NB4 (cell line): ENCODE results near the gene BIRC6.

ENCODE experiments used
- MYC ChIP-seq: IDR thresholded peaks from 2 replicates; pipeline ENCODE4 v1.6.1; 2011; ENCODE audit warnings: low read depth, low read length
- POLR2A ChIP-seq: IDR thresholded peaks from 2 replicates; pipeline ENCODE4 v1.6.1; 2011; ENCODE audit warnings: mild to moderate bottlenecking; ENCODE audit not compliant: insufficient read length; ENCODE audit errors: extremely low read depth
- TF ChIP-seq, protein P1 (sequence below): IDR thresholded peaks from one replicate; pipeline ENCODE4 v1.5.1; 2012; ENCODE audit warnings: low read depth, low read length
- TF ChIP-seq, protein P2 (sequence below): IDR thresholded peaks from 2 replicates; pipeline ENCODE4 v1.6.1; 2011; ENCODE audit warnings: low read depth, low read length

DNA sequence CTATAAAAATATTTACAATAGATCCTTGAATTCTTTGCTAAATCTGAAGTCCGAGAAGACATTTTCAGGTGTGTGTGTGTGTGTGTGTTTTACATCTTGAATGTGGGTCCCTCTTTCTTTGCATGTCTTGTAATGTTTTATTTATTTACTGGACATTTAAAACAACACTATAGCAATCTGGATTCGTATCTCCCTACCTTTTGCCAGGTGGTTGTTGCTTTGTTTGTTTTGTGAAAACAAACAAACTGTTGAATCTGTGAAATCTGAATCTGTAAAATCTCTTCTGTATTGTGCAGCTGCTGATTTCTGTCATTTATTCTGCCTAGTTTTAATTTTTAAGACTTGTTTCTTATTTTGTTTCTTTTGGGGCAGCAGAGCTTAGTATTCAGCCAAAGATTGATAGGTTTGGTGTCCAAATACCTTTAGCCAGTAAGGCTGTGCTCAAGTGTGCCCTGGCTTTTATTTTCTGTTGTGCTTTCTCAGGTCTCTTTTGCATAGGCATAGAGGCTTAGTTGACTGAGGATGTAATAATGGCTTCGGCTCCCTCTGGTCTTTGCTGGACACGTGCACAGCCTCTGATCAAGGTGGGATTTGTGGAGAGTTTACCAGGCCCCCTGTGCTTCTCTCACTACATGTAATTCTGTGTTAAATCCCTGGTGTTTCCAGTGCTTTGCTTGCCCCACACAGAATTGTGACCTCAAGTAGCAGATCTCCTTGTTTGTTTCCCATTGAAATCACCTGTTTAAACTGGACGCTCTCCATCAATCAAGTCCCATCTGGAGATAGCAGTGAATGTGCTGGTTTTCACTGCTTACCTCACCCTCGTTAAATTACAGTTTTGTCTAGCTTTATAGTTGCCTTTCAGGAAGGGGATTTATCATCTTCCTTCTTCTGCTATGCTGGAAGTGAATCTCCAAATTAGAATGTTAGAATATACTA is 71.1 kb downstream of the BIRC6 start:
- TF ChIP-seq MYC: no peak
- TF ChIP-seq POLR2A: no peak
- TF ChIP-seq, protein P1, sequence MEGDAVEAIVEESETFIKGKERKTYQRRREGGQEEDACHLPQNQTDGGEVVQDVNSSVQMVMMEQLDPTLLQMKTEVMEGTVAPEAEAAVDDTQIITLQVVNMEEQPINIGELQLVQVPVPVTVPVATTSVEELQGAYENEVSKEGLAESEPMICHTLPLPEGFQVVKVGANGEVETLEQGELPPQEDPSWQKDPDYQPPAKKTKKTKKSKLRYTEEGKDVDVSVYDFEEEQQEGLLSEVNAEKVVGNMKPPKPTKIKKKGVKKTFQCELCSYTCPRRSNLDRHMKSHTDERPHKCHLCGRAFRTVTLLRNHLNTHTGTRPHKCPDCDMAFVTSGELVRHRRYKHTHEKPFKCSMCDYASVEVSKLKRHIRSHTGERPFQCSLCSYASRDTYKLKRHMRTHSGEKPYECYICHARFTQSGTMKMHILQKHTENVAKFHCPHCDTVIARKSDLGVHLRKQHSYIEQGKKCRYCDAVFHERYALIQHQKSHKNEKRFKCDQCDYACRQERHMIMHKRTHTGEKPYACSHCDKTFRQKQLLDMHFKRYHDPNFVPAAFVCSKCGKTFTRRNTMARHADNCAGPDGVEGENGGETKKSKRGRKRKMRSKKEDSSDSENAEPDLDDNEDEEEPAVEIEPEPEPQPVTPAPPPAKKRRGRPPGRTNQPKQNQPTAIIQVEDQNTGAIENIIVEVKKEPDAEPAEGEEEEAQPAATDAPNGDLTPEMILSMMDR: no peak
- TF ChIP-seq, protein P2, sequence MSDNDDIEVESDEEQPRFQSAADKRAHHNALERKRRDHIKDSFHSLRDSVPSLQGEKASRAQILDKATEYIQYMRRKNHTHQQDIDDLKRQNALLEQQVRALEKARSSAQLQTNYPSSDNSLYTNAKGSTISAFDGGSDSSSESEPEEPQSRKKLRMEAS: no peak
